Measurements from ENCODE around the gene WHRN. TPM values are rescaled to one million over a fixed set of nuclear protein-coding genes. Genes with fewer than 3 reads are reported as not detected.

Gene WHRN
- total RNA-seq, 3 donors from 2014 or later = 2.0 to 5.8 (median 2.2) TPM

- peaks cover 7% of the 10 kb centered on the region for H3K4me1 Mint-ChIP-seq (ENCODE audit: low read depth)
- ATAC-seq (no peak), DNase-seq (no peak)
- H3K36me3 Mint-ChIP-seq (ENCODE audit: insufficient read depth) = no peaks in the 10 kb centered on the region
- no peaks in the 10 kb centered on the region for H3K27me3 Mint-ChIP-seq (ENCODE audit: low read depth)
- H3K4me3 Mint-ChIP-seq = no peak overlapping the region
- H3K9me3 Mint-ChIP-seq = no peaks in the 10 kb centered on the region
Measured at GRCh38 chr9:114491430-114492003, 13.8 kb downstream of the WHRN start.

GRCh38 chr9:114489928-114490327, 15.3 kb downstream of the WHRN start:
- Mint-ChIP-seq H3K36me3 (ENCODE audit: insufficient read depth) (no peaks in the 10 kb centered on the region), H3K27me3 (ENCODE audit: low read depth) (no peaks in the 10 kb centered on the region), H3K4me3 (no peak overlapping the region), H3K4me1 (ENCODE audit: low read depth) (peaks cover 18% of the 10 kb centered on the region), H3K9me3 (no peaks in the 10 kb centered on the region)
- DNase-seq (no peak), ATAC-seq (no peak)

- no peaks in the 10 kb centered on the region for H3K9me3 Mint-ChIP-seq
- H3K36me3 Mint-ChIP-seq (ENCODE audit: insufficient read depth) = no peaks in the 10 kb centered on the region
- no peak overlapping the region for H3K4me3 Mint-ChIP-seq
- DNase-seq = no peak
- no peaks in the 10 kb centered on the region for H3K27me3 Mint-ChIP-seq (ENCODE audit: low read depth)
- H3K4me1 Mint-ChIP-seq (ENCODE audit: low read depth) = peaks cover 26% of the 10 kb centered on the region
- ATAC-seq = no peak
Measured at GRCh38 chr9:114488398-114489129, 16.7 kb downstream of the WHRN start.

GRCh38 chr9:114487607-114488300, 17.5 kb downstream of the WHRN start:
- Mint-ChIP-seq H3K36me3 (ENCODE audit: insufficient read depth) (no peaks in the 10 kb centered on the region), H3K27me3 (ENCODE audit: low read depth) (no peaks in the 10 kb centered on the region), H3K4me3 (no peak overlapping the region), H3K4me1 (ENCODE audit: low read depth) (peaks cover 26% of the 10 kb centered on the region), H3K9me3 (no peaks in the 10 kb centered on the region)
- DNase-seq = peak; percentile 50
- peak; percentile 53 to 59 for ATAC-seq

- DNase-seq = no peak
- Mint-ChIP-seq H3K36me3 (ENCODE audit: insufficient read depth) (no peaks in the 10 kb centered on the region), H3K4me1 (ENCODE audit: low read depth) (peaks cover 26% of the 10 kb centered on the region), H3K27me3 (ENCODE audit: low read depth) (no peaks in the 10 kb centered on the region), H3K9me3 (no peaks in the 10 kb centered on the region), H3K4me3 (no peak overlapping the region)
- ATAC-seq = no peak
Measured at GRCh38 chr9:114486205-114486963, 18.9 kb downstream of the WHRN start.

GRCh38 chr9:114484854-114485443, 20.3 kb downstream of the WHRN start:
- Mint-ChIP-seq H3K4me3 (no peak overlapping the region), H3K4me1 (ENCODE audit: low read depth) (peaks cover 26% of the 10 kb centered on the region), H3K36me3 (ENCODE audit: insufficient read depth) (no peaks in the 10 kb centered on the region), H3K27me3 (ENCODE audit: low read depth) (no peaks in the 10 kb centered on the region), H3K9me3 (no peaks in the 10 kb centered on the region)
- DNase-seq = peak; percentile 27
- peak; percentile 78 to 90 for ATAC-seq

- Mint-ChIP-seq H3K27me3 (ENCODE audit: low read depth) (no peaks in the 10 kb centered on the region), H3K4me1 (ENCODE audit: low read depth) (peaks cover 26% of the 10 kb centered on the region), H3K4me3 (no peak overlapping the region), H3K9me3 (no peaks in the 10 kb centered on the region), H3K36me3 (ENCODE audit: insufficient read depth) (no peaks in the 10 kb centered on the region)
- ATAC-seq = peak; percentile 10 to 25
- DNase-seq = no peak
Measured at GRCh38 chr9:114484215-114484853, 20.9 kb downstream of the WHRN start.

GRCh38 chr9:114483499-114483898, 21.8 kb downstream of the WHRN start:
- H3K9me3 Mint-ChIP-seq = no peaks in the 10 kb centered on the region
- no peak overlapping the region for H3K4me3 Mint-ChIP-seq
- no peak for DNase-seq
- ATAC-seq = no peak
- H3K36me3 Mint-ChIP-seq (ENCODE audit: insufficient read depth) = no peaks in the 10 kb centered on the region
- H3K27me3 Mint-ChIP-seq (ENCODE audit: low read depth) = no peaks in the 10 kb centered on the region
- H3K4me1 Mint-ChIP-seq (ENCODE audit: low read depth) = peaks cover 26% of the 10 kb centered on the region

GRCh38 chr9:114482593-114482992, 22.7 kb downstream of the WHRN start:
- Mint-ChIP-seq H3K4me3 (no peak overlapping the region), H3K4me1 (ENCODE audit: low read depth) (peaks cover 25% of the 10 kb centered on the region), H3K27me3 (ENCODE audit: low read depth) (no peaks in the 10 kb centered on the region), H3K36me3 (ENCODE audit: insufficient read depth) (no peaks in the 10 kb centered on the region), H3K9me3 (no peaks in the 10 kb centered on the region)
- no peak for DNase-seq
- ATAC-seq = no peak

GRCh38 chr9:114481789-114482188, 23.5 kb downstream of the WHRN start:
- Mint-ChIP-seq H3K4me3 (no peak overlapping the region), H3K27me3 (ENCODE audit: low read depth) (no peaks in the 10 kb centered on the region), H3K36me3 (ENCODE audit: insufficient read depth) (no peaks in the 10 kb centered on the region), H3K9me3 (no peaks in the 10 kb centered on the region), H3K4me1 (ENCODE audit: low read depth) (peaks cover 21% of the 10 kb centered on the region)
- ATAC-seq = no peak
- DNase-seq = no peak

- peaks cover 16% of the 10 kb centered on the region for H3K4me1 Mint-ChIP-seq (ENCODE audit: low read depth)
- ATAC-seq (no peak), DNase-seq (no peak)
- H3K36me3 Mint-ChIP-seq (ENCODE audit: insufficient read depth) = no peaks in the 10 kb centered on the region
- H3K9me3 Mint-ChIP-seq = no peaks in the 10 kb centered on the region
- no peaks in the 10 kb centered on the region for H3K27me3 Mint-ChIP-seq (ENCODE audit: low read depth)
- H3K4me3 Mint-ChIP-seq = no peak overlapping the region
Measured at GRCh38 chr9:114480746-114481435, 24.4 kb downstream of the WHRN start.

- Mint-ChIP-seq H3K4me1 (ENCODE audit: low read depth) (peaks cover 14% of the 10 kb centered on the region), H3K9me3 (no peaks in the 10 kb centered on the region), H3K36me3 (ENCODE audit: insufficient read depth) (no peaks in the 10 kb centered on the region), H3K4me3 (no peak overlapping the region), H3K27me3 (ENCODE audit: low read depth) (peaks cover 2% of the 10 kb centered on the region)
- DNase-seq (no peak), ATAC-seq (no peak)
Measured at GRCh38 chr9:114478871-114479270, 26.4 kb downstream of the WHRN start.

- DNase-seq (no peak), ATAC-seq (no peak)
- Mint-ChIP-seq H3K27me3 (ENCODE audit: low read depth) (peaks cover 2% of the 10 kb centered on the region), H3K4me1 (ENCODE audit: low read depth) (peaks cover 14% of the 10 kb centered on the region), H3K4me3 (no peak overlapping the region), H3K36me3 (ENCODE audit: insufficient read depth) (no peaks in the 10 kb centered on the region), H3K9me3 (no peaks in the 10 kb centered on the region)
Measured at GRCh38 chr9:114478459-114478858, 26.8 kb downstream of the WHRN start.
